Liver (tissue), 3 donors: ENCODE results near the gene TMEM53.

ENCODE experiments used
- ATF3 ChIP-seq: IDR thresholded peaks from 2 replicates; pipeline ENCODE4 v1.6.1; 2016; ENCODE audit warnings: antibody characterized with exemption
- JUND ChIP-seq, 2 donors: IDR thresholded peaks; 2 replicates each; pipeline ENCODE4 v1.6.1; 2016; ENCODE audit warnings: antibody characterized with exemption in 2 of 2
- MAX ChIP-seq: IDR thresholded peaks from 2 replicates; pipeline ENCODE4 v1.6.1; 2016; ENCODE audit warnings: antibody characterized with exemption
- TF ChIP-seq, protein P1 (sequence below): fragments of 150-350 bp; IDR thresholded peaks from 2 replicates; pipeline ENCODE4 v1.5.1; 2017; ENCODE audit warnings: improper control_type of control experiment, low read depth, low read length; ENCODE audit not compliant: missing input control
- donor health status: healthy.
- donor health status: healthy.

- no peak for TF ChIP-seq JUND (IDR thresholded peaks at IDR 0.05)
- TF ChIP-seq, protein P1, sequence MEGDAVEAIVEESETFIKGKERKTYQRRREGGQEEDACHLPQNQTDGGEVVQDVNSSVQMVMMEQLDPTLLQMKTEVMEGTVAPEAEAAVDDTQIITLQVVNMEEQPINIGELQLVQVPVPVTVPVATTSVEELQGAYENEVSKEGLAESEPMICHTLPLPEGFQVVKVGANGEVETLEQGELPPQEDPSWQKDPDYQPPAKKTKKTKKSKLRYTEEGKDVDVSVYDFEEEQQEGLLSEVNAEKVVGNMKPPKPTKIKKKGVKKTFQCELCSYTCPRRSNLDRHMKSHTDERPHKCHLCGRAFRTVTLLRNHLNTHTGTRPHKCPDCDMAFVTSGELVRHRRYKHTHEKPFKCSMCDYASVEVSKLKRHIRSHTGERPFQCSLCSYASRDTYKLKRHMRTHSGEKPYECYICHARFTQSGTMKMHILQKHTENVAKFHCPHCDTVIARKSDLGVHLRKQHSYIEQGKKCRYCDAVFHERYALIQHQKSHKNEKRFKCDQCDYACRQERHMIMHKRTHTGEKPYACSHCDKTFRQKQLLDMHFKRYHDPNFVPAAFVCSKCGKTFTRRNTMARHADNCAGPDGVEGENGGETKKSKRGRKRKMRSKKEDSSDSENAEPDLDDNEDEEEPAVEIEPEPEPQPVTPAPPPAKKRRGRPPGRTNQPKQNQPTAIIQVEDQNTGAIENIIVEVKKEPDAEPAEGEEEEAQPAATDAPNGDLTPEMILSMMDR: no peak
- TF ChIP-seq MAX: no peak
- TF ChIP-seq ATF3: no peak
Measured at GRCh38 chr1:44625348-44625747, 48.9 kb downstream of the TMEM53 start.
